Natural killer cell (primary cell): Measurements from ENCODE around the gene PGAP1. TPM values are rescaled to one million over a fixed set of nuclear protein-coding genes. Genes with fewer than 3 reads are reported as not detected.

Experiments
- ATAC-seq, 3 donors: fragments of 150-1000 bp in 2 of 3; fragments of 200-7000 bp in 1 of 3; cut with Tn5 transposase; 1 replicate in 1 of 3; 2 replicates in 2 of 3; pipeline ENCODE4 v1.10.0; 2021; ENCODE audit warnings: mild to moderate bottlenecking in 2 of 3, moderate library complexity in 2 of 3
- DNase-seq, 2 donors: peaks; one replicate each; pipeline versions ENCODE4 v3.0.0 to v3.0.0-alpha.2; 2013 to 2021; ENCODE audit warnings: mixed read lengths in 1 of 2
- H3K27ac ChIP-seq: one replicate; pipeline ENCODE4 v1.5.1; 2013; ENCODE audit warnings: mild to moderate bottlenecking, low read length
- H3K27me3 ChIP-seq: one replicate; pipeline ENCODE4 v1.6.1; 2013; ENCODE audit warnings: low read length; ENCODE audit not compliant: control insufficient read depth, insufficient read depth
- H3K36me3 ChIP-seq: one replicate; pipeline ENCODE4 v1.6.1; 2013; ENCODE audit warnings: low read length; ENCODE audit not compliant: control insufficient read depth, insufficient read depth
- H3K4me1 ChIP-seq: one replicate; pipeline ENCODE4 v1.6.1; 2013; ENCODE audit warnings: low read length; ENCODE audit not compliant: control insufficient read depth, insufficient read depth
- H3K4me3 ChIP-seq: one replicate; pipeline ENCODE4 v1.5.1; 2013; ENCODE audit warnings: low read length
- H3K9me3 ChIP-seq: one replicate; pipeline ENCODE4 v1.6.1; 2013; ENCODE audit warnings: low read length; ENCODE audit not compliant: control insufficient read depth, insufficient read depth
- H3K27ac Mint-ChIP-seq, 2 donors: one replicate each; pipeline ENCODE4 v1.8.0; 2022; ENCODE audit warnings: mild to moderate bottlenecking in 2 of 2, mixed read lengths in 2 of 2, moderate library complexity in 1 of 2
- H3K27me3 Mint-ChIP-seq, 2 donors: one replicate each; pipeline ENCODE4 v1.8.0; 2022; ENCODE audit warnings: low read depth in 2 of 2, mixed read lengths in 2 of 2
- H3K36me3 Mint-ChIP-seq: one replicate; pipeline ENCODE4 v1.8.0; 2022; ENCODE audit warnings: mixed read lengths
- H3K4me1 Mint-ChIP-seq, 2 donors: one replicate each; pipeline ENCODE4 v1.8.0; 2022; ENCODE audit warnings: mixed read lengths in 2 of 2
- H3K4me3 Mint-ChIP-seq: one replicate; pipeline ENCODE4 v1.8.0; 2022; ENCODE audit warnings: mild to moderate bottlenecking, moderate library complexity, mixed read lengths
- H3K9me3 Mint-ChIP-seq, 2 donors: one replicate each; pipeline ENCODE4 v1.8.0; 2022; ENCODE audit warnings: mixed read lengths in 2 of 2
- WGBS: methylation state at CpG from one replicate; pipeline ENCODE4 v1.1.7; 2013; ENCODE audit warnings: missing lambda C conversion rate; ENCODE audit not compliant: insufficient coverage; 5-methylcytosine and 5-hydroxymethylcytosine counted together
- intact Hi-C: fragments of 100-400 bp; cut with micrococcal nuclease; formaldehyde crosslinking; loops from one replicate; pipeline ENCODE4 v1.14.2; 2022
- total RNA-seq, 4 donors: library from RNA; stranded (reverse); fragments of 120-200 nt in 1 of 4; gene quantifications; one replicate each; pipeline versions ENCODE4 v1.2.3 to v1.2.4, GENCODE V29; 2013 to 2022
- TF ChIP-seq, protein P1 (sequence below): fragments of 200-600 bp; IDR thresholded peaks from one replicate; pipeline ENCODE4 v1.8.0; 2022; ENCODE audit warnings: antibody characterized with exemption

The PGAP1 gene
- total RNA-seq, 3 donors from 2014 or later (not counting 1 experiment from before 2014, with no cell fraction given) = 2.5 to 4.9 (median 3.3) TPM

DNA sequence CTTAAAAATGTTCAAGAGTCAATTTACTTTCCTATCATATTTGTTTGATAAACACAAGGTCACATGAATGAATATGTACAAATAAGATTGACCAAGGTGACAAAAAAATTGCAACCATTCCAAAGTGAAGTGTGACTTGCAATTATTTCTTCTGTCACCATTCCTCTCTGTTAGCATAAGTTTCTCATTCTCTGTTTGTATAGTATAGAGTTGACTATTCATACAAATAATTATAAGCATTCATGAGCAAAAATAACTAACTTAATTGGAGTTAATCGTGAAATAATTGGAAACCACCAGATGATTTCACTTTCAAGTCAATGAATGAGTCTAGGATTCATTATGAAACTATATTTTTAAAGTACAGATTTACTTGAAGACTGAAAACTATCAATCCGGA lies 42.1 kb downstream of the PGAP1 start:
- Histone ChIP-seq H3K9me3 (no peaks in the 10 kb centered on the region), H3K27me3 (no peaks in the 10 kb centered on the region), H3K36me3 (no peaks in the 10 kb centered on the region), H3K4me3 (no peak overlapping the region), H3K27ac (no peak overlapping the region), H3K4me1 (no peaks in the 10 kb centered on the region)
- no peak overlapping the region for H3K27ac Mint-ChIP-seq
- DNase-seq (no peak), ATAC-seq (no peak)
- no peaks in the 10 kb centered on the region for H3K36me3 Mint-ChIP-seq
- WGBS = no CpG with 5 or more reads among the region's 2 CpGs
- no peaks in the 10 kb centered on the region for H3K27me3 Mint-ChIP-seq
- no peak overlapping the region for H3K4me3 Mint-ChIP-seq
- intact Hi-C loops = no loop called here
- TF ChIP-seq, protein P1, sequence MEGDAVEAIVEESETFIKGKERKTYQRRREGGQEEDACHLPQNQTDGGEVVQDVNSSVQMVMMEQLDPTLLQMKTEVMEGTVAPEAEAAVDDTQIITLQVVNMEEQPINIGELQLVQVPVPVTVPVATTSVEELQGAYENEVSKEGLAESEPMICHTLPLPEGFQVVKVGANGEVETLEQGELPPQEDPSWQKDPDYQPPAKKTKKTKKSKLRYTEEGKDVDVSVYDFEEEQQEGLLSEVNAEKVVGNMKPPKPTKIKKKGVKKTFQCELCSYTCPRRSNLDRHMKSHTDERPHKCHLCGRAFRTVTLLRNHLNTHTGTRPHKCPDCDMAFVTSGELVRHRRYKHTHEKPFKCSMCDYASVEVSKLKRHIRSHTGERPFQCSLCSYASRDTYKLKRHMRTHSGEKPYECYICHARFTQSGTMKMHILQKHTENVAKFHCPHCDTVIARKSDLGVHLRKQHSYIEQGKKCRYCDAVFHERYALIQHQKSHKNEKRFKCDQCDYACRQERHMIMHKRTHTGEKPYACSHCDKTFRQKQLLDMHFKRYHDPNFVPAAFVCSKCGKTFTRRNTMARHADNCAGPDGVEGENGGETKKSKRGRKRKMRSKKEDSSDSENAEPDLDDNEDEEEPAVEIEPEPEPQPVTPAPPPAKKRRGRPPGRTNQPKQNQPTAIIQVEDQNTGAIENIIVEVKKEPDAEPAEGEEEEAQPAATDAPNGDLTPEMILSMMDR = no peak
- no peaks in the 10 kb centered on the region for H3K4me1 Mint-ChIP-seq
- no peaks in the 10 kb centered on the region for H3K9me3 Mint-ChIP-seq

- Histone ChIP-seq H3K4me1 (no peaks in the 10 kb centered on the region), H3K4me3 (no peak overlapping the region), H3K27ac (no peak overlapping the region), H3K27me3 (no peaks in the 10 kb centered on the region), H3K36me3 (no peaks in the 10 kb centered on the region), H3K9me3 (no peaks in the 10 kb centered on the region)
- Mint-ChIP-seq H3K4me3 (no peak overlapping the region), H3K27ac (no peak overlapping the region), H3K9me3 (no peaks in the 10 kb centered on the region), H3K27me3 (no peaks in the 10 kb centered on the region), H3K4me1 (no peaks in the 10 kb centered on the region), H3K36me3 (no peaks in the 10 kb centered on the region)
- no peak for ATAC-seq
- no peak for DNase-seq
- WGBS = no CpG with 5 or more reads among the region's 1 CpG
- TF ChIP-seq, protein P1 = no peak
- intact Hi-C loops = no loop called here
Measured at GRCh38 chr2:196876364-196876763, 50.1 kb downstream of the PGAP1 start.

GRCh38 chr2:196875414-196875813 lies 51.1 kb downstream of the PGAP1 start:
- no peaks in the 10 kb centered on the region for H3K4me1 ChIP-seq
- Mint-ChIP-seq H3K9me3 (no peaks in the 10 kb centered on the region), H3K27me3 (no peaks in the 10 kb centered on the region), H3K4me1 (no peaks in the 10 kb centered on the region), H3K36me3 (no peaks in the 10 kb centered on the region), H3K27ac (no peak overlapping the region), H3K4me3 (no peak overlapping the region)
- ATAC-seq = no peak
- H3K36me3 ChIP-seq = no peaks in the 10 kb centered on the region
- intact Hi-C loops = no loop called here
- no peaks in the 10 kb centered on the region for H3K27me3 ChIP-seq
- no peaks in the 10 kb centered on the region for H3K9me3 ChIP-seq
- H3K27ac ChIP-seq = no peak overlapping the region
- WGBS = no CpG with 5 or more reads among the region's 1 CpG
- no peak overlapping the region for H3K4me3 ChIP-seq
- no peak for DNase-seq
- TF ChIP-seq, protein P1 = no peak

GRCh38 chr2:196873511-196873910 lies 53.0 kb downstream of the PGAP1 start:
- no peak overlapping the region for H3K27ac ChIP-seq
- Mint-ChIP-seq H3K4me3 (no peak overlapping the region), H3K4me1 (no peaks in the 10 kb centered on the region), H3K36me3 (no peaks in the 10 kb centered on the region), H3K27ac (no peak overlapping the region), H3K27me3 (no peaks in the 10 kb centered on the region), H3K9me3 (no peaks in the 10 kb centered on the region)
- DNase-seq = no peak
- no CpG with 5 or more reads among the region's 1 CpG for WGBS
- no peaks in the 10 kb centered on the region for H3K9me3 ChIP-seq
- H3K4me3 ChIP-seq = no peak overlapping the region
- intact Hi-C loops = no loop called here
- no peaks in the 10 kb centered on the region for H3K36me3 ChIP-seq
- no peaks in the 10 kb centered on the region for H3K27me3 ChIP-seq
- TF ChIP-seq, protein P1 = no peak
- no peaks in the 10 kb centered on the region for H3K4me1 ChIP-seq
- ATAC-seq = no peak
